ENCODE results near the gene ZNF580.

DNA sequence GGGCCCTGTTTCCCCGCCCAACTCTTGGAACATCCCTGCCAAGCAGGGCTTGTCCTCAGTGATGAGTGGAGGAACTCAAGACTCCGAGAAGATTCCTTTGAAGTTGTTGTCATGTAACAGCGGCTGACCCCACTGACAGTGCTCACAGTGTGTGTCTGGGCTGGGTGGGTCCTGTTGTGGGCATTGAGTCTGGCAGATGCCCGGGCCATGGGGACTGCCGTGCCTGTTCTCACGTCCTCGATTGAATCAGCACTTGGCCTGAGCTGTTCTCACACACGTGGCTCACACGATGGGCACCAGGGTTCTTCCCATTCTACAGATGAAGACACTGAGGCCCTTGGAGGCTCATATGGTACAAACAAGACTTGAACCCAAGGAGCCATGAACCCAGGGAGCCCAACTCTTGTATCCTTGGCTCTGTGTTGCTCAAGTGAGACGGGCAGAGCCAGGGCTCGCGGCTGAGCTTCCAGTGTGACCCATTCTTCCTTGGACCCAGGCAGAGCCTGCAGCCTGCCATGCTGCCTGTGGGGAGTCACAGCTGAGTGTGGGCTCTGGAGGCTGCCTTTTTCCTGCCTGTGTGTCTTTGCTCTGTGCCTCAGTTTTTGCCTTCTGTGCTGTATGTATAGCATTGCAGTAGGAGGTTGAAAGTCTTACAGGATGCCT is 25.7 kb downstream of the ZNF580 start:
- no peak for TF ChIP-seq POLR2A (IDR thresholded peaks at IDR 0.05)
- TF ChIP-seq, protein P1, sequence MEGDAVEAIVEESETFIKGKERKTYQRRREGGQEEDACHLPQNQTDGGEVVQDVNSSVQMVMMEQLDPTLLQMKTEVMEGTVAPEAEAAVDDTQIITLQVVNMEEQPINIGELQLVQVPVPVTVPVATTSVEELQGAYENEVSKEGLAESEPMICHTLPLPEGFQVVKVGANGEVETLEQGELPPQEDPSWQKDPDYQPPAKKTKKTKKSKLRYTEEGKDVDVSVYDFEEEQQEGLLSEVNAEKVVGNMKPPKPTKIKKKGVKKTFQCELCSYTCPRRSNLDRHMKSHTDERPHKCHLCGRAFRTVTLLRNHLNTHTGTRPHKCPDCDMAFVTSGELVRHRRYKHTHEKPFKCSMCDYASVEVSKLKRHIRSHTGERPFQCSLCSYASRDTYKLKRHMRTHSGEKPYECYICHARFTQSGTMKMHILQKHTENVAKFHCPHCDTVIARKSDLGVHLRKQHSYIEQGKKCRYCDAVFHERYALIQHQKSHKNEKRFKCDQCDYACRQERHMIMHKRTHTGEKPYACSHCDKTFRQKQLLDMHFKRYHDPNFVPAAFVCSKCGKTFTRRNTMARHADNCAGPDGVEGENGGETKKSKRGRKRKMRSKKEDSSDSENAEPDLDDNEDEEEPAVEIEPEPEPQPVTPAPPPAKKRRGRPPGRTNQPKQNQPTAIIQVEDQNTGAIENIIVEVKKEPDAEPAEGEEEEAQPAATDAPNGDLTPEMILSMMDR (IDR thresholded peaks at IDR 0.05), result no peak
